Osteocyte (in vitro differentiated cells): Measurements from ENCODE around the gene SPARCL1. TPM values are rescaled to one million over a fixed set of nuclear protein-coding genes. Genes with fewer than 3 reads are reported as not detected.

Experiments
- DNase-seq: peaks from one replicate; pipeline ENCODE4 v3.0.0; 2021; ENCODE audit warnings: mixed read lengths; ENCODE audit not compliant: unreplicated experiment; ENCODE audit errors: extremely low spot score
- H3K27ac Mint-ChIP-seq: one replicate; pipeline ENCODE4 v1.8.0; 2021; ENCODE audit warnings: mild to moderate bottlenecking, mixed read lengths; ENCODE audit not compliant: unreplicated experiment
- H3K27me3 Mint-ChIP-seq: one replicate; pipeline ENCODE4 v1.8.0; 2021; ENCODE audit warnings: mixed read lengths; ENCODE audit not compliant: unreplicated experiment
- H3K36me3 Mint-ChIP-seq: one replicate; pipeline ENCODE4 v1.8.0; 2021; ENCODE audit warnings: mixed read lengths; ENCODE audit not compliant: unreplicated experiment
- H3K4me1 Mint-ChIP-seq: one replicate; pipeline ENCODE4 v1.8.0; 2021; ENCODE audit warnings: mixed read lengths; ENCODE audit not compliant: unreplicated experiment
- H3K4me3 Mint-ChIP-seq: one replicate; pipeline ENCODE4 v1.8.0; 2021; ENCODE audit warnings: mild to moderate bottlenecking, moderate library complexity, mixed read lengths; ENCODE audit not compliant: unreplicated experiment
- H3K9me3 Mint-ChIP-seq: one replicate; pipeline ENCODE4 v1.8.0; 2021; ENCODE audit warnings: mixed read lengths; ENCODE audit not compliant: unreplicated experiment
- CTCF ChIP-seq: fragments of 200-600 bp; sonication (generic); IDR thresholded peaks from 2 replicates; pipeline ENCODE4 v1.5.0; 2021; ENCODE audit warnings: antibody characterized with exemption, mild to moderate bottlenecking, moderate library complexity
- total RNA-seq: library from RNA; stranded (reverse); gene quantifications from 2 replicates; pipeline ENCODE4 v1.2.1, GENCODE V29; 2021

Gene SPARCL1
- total RNA-seq, 1 donor from 2014 or later, result 4.0 TPM

GRCh38 chr4:87541956-87542709, 13.0 kb upstream of the SPARCL1 start:
- H3K4me3 Mint-ChIP-seq, result no peak overlapping the region
- peaks cover 15% of the 10 kb centered on the region for H3K27me3 Mint-ChIP-seq
- no peaks in the 10 kb centered on the region for H3K4me1 Mint-ChIP-seq
- H3K36me3 Mint-ChIP-seq, result no peaks in the 10 kb centered on the region
- H3K27ac Mint-ChIP-seq, result no peak overlapping the region
- H3K9me3 Mint-ChIP-seq, result peaks cover 8% of the 10 kb centered on the region
- DNase-seq, result no peak
- TF ChIP-seq CTCF, result no peak

GRCh38 chr4:87541521-87541920, 12.3 kb upstream of the SPARCL1 start:
- Mint-ChIP-seq H3K36me3 (no peaks in the 10 kb centered on the region), H3K9me3 (peaks cover 10% of the 10 kb centered on the region), H3K27ac (no peak overlapping the region), H3K4me1 (no peaks in the 10 kb centered on the region), H3K27me3 (peaks cover 15% of the 10 kb centered on the region), H3K4me3 (no peak overlapping the region)
- TF ChIP-seq CTCF, result no peak
- no peak for DNase-seq

GRCh38 chr4:87540146-87541058, 11.2 kb upstream of the SPARCL1 start:
- H3K36me3 Mint-ChIP-seq, result no peaks in the 10 kb centered on the region
- no peak overlapping the region for H3K27ac Mint-ChIP-seq
- peaks cover 15% of the 10 kb centered on the region for H3K27me3 Mint-ChIP-seq
- no peak overlapping the region for H3K4me3 Mint-ChIP-seq
- H3K9me3 Mint-ChIP-seq, result peaks cover 10% of the 10 kb centered on the region
- no peak for TF ChIP-seq CTCF
- H3K4me1 Mint-ChIP-seq, result no peaks in the 10 kb centered on the region
- DNase-seq, result no peak

- Mint-ChIP-seq H3K27me3 (no peaks in the 10 kb centered on the region), H3K4me3 (no peak overlapping the region), H3K4me1 (peaks cover 21% of the 10 kb centered on the region), H3K27ac (no peak overlapping the region), H3K36me3 (no peaks in the 10 kb centered on the region), H3K9me3 (peaks cover 5% of the 10 kb centered on the region)
- DNase-seq, result no peak
- no peak for TF ChIP-seq CTCF
Observed at GRCh38 chr4:87532907-87533306, 3.7 kb upstream of the SPARCL1 start.

GRCh38 chr4:87532109-87532508, 2.9 kb upstream of the SPARCL1 start:
- Mint-ChIP-seq H3K4me3 (no peak overlapping the region), H3K36me3 (no peaks in the 10 kb centered on the region), H3K27me3 (no peaks in the 10 kb centered on the region), H3K27ac (no peak overlapping the region), H3K9me3 (peaks cover 1% of the 10 kb centered on the region), H3K4me1 (peaks cover 29% of the 10 kb centered on the region)
- no peak for DNase-seq
- no peak for TF ChIP-seq CTCF
